Glomerular visceral epithelial cell (primary cell): ENCODE measurements around the gene AMMECR1.

Experiments used
- DNase-seq: peaks from one replicate; pipeline ENCODE4 v3.0.0-alpha.2; 2016; ENCODE audit errors: extremely low spot score

Gene AMMECR1

GRCh38 chrX:110212299-110212698 is 105.6 kb downstream of the AMMECR1 start:
- DNase-seq, result no peak

- DNase-seq, result no peak
Observed at GRCh38 chrX:110211340-110211739, 106.5 kb downstream of the AMMECR1 start.

GRCh38 chrX:110210417-110211139 is 107.3 kb downstream of the AMMECR1 start:
- peak; percentile 28 for DNase-seq

- no peak for DNase-seq
Observed at GRCh38 chrX:110208092-110208491, 109.8 kb downstream of the AMMECR1 start.

GRCh38 chrX:110204986-110205385 is 112.9 kb downstream of the AMMECR1 start:
- peak; percentile 37 for DNase-seq

- no peak for DNase-seq
Observed at GRCh38 chrX:110201799-110202198, 116.1 kb downstream of the AMMECR1 start.

GRCh38 chrX:110194977-110195376 is 122.9 kb downstream of the AMMECR1 start:
- DNase-seq, result no peak

- DNase-seq, result no peak
Observed at GRCh38 chrX:110192516-110192915, 125.4 kb downstream of the AMMECR1 start.

- peak; percentile 78 for DNase-seq
Observed at GRCh38 chrX:110188701-110189558, 129.0 kb downstream of the AMMECR1 start.

GRCh38 chrX:110183314-110183713 is 134.6 kb downstream of the AMMECR1 start:
- DNase-seq, result no peak

- DNase-seq, result no peak
Observed at GRCh38 chrX:110182865-110183264, 135.0 kb downstream of the AMMECR1 start.

GRCh38 chrX:110182362-110182761 is 135.5 kb downstream of the AMMECR1 start:
- DNase-seq, result peak; percentile 23

- DNase-seq, result no peak
Observed at GRCh38 chrX:110181459-110182137, 136.3 kb downstream of the AMMECR1 start.

- peak; percentile 46 for DNase-seq
Observed at GRCh38 chrX:110180928-110181310, 137.0 kb downstream of the AMMECR1 start.

- peak; percentile 66 for DNase-seq
Observed at GRCh38 chrX:110180176-110180927, 137.5 kb downstream of the AMMECR1 start.

GRCh38 chrX:110178179-110178865 is 139.6 kb downstream of the AMMECR1 start:
- no peak for DNase-seq

GRCh38 chrX:110175696-110176095 is 142.2 kb downstream of the AMMECR1 start:
- DNase-seq, result no peak

- DNase-seq, result no peak
Observed at GRCh38 chrX:110175146-110175545, 142.7 kb downstream of the AMMECR1 start.

- DNase-seq, result peak; percentile 16
Observed at GRCh38 chrX:110173192-110174175, 144.4 kb downstream of the AMMECR1 start.

- DNase-seq, result no peak
Observed at GRCh38 chrX:110172215-110172614, 145.7 kb downstream of the AMMECR1 start.
